K562 (cell line): Measurements from ENCODE around the gene C17orf114.

Source experiments
- AFF1 ChIP-seq, 2 experiments: fragments of 450-650 bp; IDR thresholded peaks; 2 replicates each; pipeline ENCODE4 v1.6.1; 2018; ENCODE audit warnings: mild to moderate bottlenecking in 2 of 2, low read depth in 1 of 2; ENCODE audit not compliant: partially characterized antibody in 2 of 2
- CAMTA2 ChIP-seq: fragments of 250-450 bp; sonication (Bioruptor Pico); conservative IDR thresholded peaks from 2 replicates; pipeline ENCODE4 v1.5.1; 2022
- DLX4 ChIP-seq: fragments of 250-450 bp; sonication (Bioruptor Pico); IDR thresholded peaks from 2 replicates; pipeline ENCODE4 v1.6.1; 2021; ENCODE audit warnings: mild to moderate bottlenecking
- DNMT1 ChIP-seq: fragments of 450-650 bp; IDR thresholded peaks from 2 replicates; pipeline ENCODE4 v1.6.1; 2016; ENCODE audit warnings: antibody characterized with exemption, mild to moderate bottlenecking
- HMG20A ChIP-seq: fragments of 450-650 bp; formaldehyde crosslinking; conservative IDR thresholded peaks from 2 replicates; pipeline ENCODE4 v1.4.0; 2020; ENCODE audit warnings: mild to moderate bottlenecking, mixed read lengths
- HMGXB4 ChIP-seq: sonication (generic); formaldehyde crosslinking; IDR thresholded peaks from 2 replicates; pipeline ENCODE4 v1.8.1; 2023; ENCODE audit warnings: mild to moderate bottlenecking, missing genetic modification reagents
- HNRNPK ChIP-seq: fragments of 200-400 bp; formaldehyde crosslinking; IDR thresholded peaks from one replicate; pipeline ENCODE4 v1.6.1; 2018; ENCODE audit warnings: mild to moderate bottlenecking, low read depth, low read length; ENCODE audit not compliant: poor library complexity, severe bottlenecking
- HNRNPUL1 ChIP-seq: fragments of 200-400 bp; formaldehyde crosslinking; IDR thresholded peaks from 2 replicates; pipeline ENCODE4 v1.6.1; 2017; ENCODE audit warnings: low read length
- MNT ChIP-seq, 2 experiments: fragments of 450-650 bp; conservative IDR thresholded peaks; 2 replicates each; pipeline ENCODE4 v1.6.1; 2017; ENCODE audit warnings: mild to moderate bottlenecking in 2 of 2, moderate library complexity in 2 of 2
- NFATC3 ChIP-seq: fragments of 450-650 bp; IDR thresholded peaks from 2 replicates; pipeline ENCODE4 v1.6.1; 2017; ENCODE audit warnings: mild to moderate bottlenecking
- OTX1 ChIP-seq: fragments of 450-650 bp; formaldehyde crosslinking; IDR thresholded peaks from 2 replicates; pipeline ENCODE4 v1.4.0; 2022; ENCODE audit warnings: mild to moderate bottlenecking
- RBM14 ChIP-seq: fragments of 200-400 bp; formaldehyde crosslinking; IDR thresholded peaks from 2 replicates; pipeline ENCODE4 v1.6.1; 2018; ENCODE audit warnings: low read depth, mild to moderate bottlenecking, low read length, moderate library complexity, borderline replicate concordance; ENCODE audit not compliant: insufficient read depth
- RUNX1 ChIP-seq: sonication (generic); IDR thresholded peaks from 2 replicates; pipeline ENCODE4 v1.6.1; 2016; ENCODE audit warnings: antibody characterized with exemption, low read depth
- SMARCA5 ChIP-seq: fragments of 450-650 bp; IDR thresholded peaks from 2 replicates; pipeline ENCODE4 v1.6.1; 2016
- TCF3 ChIP-seq: sonication (generic); formaldehyde crosslinking; IDR thresholded peaks from 2 replicates; pipeline ENCODE4 v1.4.0; 2020; ENCODE audit warnings: mild to moderate bottlenecking, missing genetic modification reagents
- ZBTB34 ChIP-seq: fragments of 250-450 bp; sonication (Bioruptor Pico); IDR thresholded peaks from 2 replicates; pipeline ENCODE4 v1.8.0; 2021; ENCODE audit warnings: mild to moderate bottlenecking, moderate library complexity
- ZBTB5 ChIP-seq: fragments of 450-650 bp; IDR thresholded peaks from 2 replicates; pipeline ENCODE4 v1.6.1; 2017; ENCODE audit warnings: antibody characterized with exemption

Gene C17orf114

GRCh38 chr17:4833178-4833940, 31.2 kb upstream of the C17orf114 start, which contains the start of gene MINK1 (continued):
- TF ChIP-seq RUNX1 (no peak), HNRNPK (no peak), HNRNPUL1 (no peak), DLX4 (CRISPR knock-in tag) (no peak), TCF3 (CRISPR knock-in tag) (no peak), ZBTB5 (no peak), NFATC3 (no peak), AFF1 (IDR thresholded peaks at IDR 0.05; ENCODE audit: low read depth in 1 of 2, partially characterized antibody in 2 of 2) (no peak), RBM14 (no peak), OTX1 (CRISPR knock-in tag) (no peak), CAMTA2 (no peak), HMGXB4 (no peak), SMARCA5 (no peak), MNT (conservative IDR thresholded peaks at IDR 0.05) (peak in 1 of 2 experiments; percentile 60; a peak in 2 of 4 replicates), HMG20A (no peak), ZBTB34 (CRISPR knock-in tag) (no peak), DNMT1 (no peak)
